ENCODE data around the gene CDK5.
A peak's percentile ranks its signal among the peaks of the same experiment; 100 is the strongest.

Gene CDK5

DNA sequence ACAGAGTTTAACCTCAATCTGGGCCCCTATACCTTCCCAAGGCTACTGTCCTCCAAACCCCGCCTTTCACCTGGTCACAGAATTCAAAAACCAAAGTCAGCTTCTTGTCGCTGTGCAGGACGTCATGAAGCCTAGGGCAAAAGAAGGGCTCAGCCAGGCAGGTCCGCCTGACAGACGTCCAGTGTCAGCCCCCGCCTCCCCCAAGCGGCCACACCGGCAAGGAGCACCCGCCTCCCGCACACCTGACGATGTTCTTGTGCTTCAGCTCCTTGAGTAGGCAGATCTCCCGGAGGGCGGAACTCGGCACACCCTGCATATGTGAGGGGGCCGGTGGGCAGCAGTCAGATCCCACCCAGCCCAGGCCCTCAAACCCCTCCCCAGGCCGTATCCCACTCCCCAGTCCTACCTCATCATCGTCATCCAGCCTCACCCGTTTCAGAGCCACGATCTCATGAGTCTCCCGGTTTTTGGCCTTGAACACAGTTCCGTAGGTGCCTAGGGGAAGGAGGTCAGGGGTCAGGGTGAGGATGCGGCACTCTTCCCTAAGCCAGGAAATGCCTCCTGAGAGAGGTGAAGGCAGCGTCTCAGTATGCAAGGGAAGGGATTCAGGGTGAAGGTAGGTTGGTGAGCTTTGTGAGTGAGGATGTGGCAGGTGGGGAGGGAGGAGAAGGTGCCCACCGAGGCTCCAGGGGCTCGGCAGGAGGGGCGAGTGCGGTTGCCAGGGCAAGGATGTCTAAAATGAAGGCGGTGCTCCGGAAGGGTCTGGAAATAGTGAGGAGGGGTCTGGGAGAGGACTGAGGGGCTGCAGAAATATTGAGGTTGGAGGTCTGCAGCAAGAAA, 811 bp downstream of the CDK5 start:
- Histone ChIP-seq H3K4me3 (ENCODE audit: low read depth, low read length) (peak overlapping the region; percentile 94), H3K4me1 (peaks cover 17% of the 10 kb centered on the region), H3K9me3 (no peaks in the 10 kb centered on the region), H3K36me3 (0 out of 2 replicates have a peak, but pooled peaks cover 5% of the 10 kb centered on the region), H3K27me3 (no peaks in the 10 kb centered on the region)
- DNase-seq, result no peak
- TF ChIP-seq, protein P1, sequence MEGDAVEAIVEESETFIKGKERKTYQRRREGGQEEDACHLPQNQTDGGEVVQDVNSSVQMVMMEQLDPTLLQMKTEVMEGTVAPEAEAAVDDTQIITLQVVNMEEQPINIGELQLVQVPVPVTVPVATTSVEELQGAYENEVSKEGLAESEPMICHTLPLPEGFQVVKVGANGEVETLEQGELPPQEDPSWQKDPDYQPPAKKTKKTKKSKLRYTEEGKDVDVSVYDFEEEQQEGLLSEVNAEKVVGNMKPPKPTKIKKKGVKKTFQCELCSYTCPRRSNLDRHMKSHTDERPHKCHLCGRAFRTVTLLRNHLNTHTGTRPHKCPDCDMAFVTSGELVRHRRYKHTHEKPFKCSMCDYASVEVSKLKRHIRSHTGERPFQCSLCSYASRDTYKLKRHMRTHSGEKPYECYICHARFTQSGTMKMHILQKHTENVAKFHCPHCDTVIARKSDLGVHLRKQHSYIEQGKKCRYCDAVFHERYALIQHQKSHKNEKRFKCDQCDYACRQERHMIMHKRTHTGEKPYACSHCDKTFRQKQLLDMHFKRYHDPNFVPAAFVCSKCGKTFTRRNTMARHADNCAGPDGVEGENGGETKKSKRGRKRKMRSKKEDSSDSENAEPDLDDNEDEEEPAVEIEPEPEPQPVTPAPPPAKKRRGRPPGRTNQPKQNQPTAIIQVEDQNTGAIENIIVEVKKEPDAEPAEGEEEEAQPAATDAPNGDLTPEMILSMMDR (IDR thresholded peaks at IDR 0.05; ENCODE audit: low read depth, low read length), result no peak

DNA sequence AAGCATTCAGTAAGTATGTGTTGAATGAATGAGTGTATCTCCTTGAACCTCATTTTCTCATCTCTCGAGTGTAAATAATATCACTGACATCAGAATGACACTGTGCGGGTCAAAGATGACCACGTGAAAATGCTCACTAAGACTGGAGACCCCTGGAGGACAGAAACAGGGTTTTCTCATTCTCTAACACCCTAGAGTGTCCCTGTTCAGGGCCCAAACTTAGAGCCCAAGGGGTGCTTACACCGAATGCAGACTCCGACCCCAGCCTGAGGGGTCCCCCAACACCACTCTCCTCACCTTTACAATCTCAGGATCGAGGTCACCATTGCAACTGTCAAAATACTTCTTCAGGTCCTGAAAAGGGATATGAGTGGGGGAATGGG, 1.4 kb downstream of the CDK5 start:
- peaks cover 11% of the 10 kb centered on the region for H3K4me1 ChIP-seq
- H3K4me3 ChIP-seq (ENCODE audit: low read depth, low read length), result no peak overlapping the region
- H3K27me3 ChIP-seq, result no peaks in the 10 kb centered on the region
- H3K9me3 ChIP-seq, result no peaks in the 10 kb centered on the region
- no peak for DNase-seq
- TF ChIP-seq, protein P1 (IDR thresholded peaks at IDR 0.05; ENCODE audit: low read depth, low read length), result peak; percentile 24; the same call in 1 of the 2 replicates
- 0 out of 2 replicates have a peak, but pooled peaks cover 4% of the 10 kb centered on the region for H3K36me3 ChIP-seq

DNA sequence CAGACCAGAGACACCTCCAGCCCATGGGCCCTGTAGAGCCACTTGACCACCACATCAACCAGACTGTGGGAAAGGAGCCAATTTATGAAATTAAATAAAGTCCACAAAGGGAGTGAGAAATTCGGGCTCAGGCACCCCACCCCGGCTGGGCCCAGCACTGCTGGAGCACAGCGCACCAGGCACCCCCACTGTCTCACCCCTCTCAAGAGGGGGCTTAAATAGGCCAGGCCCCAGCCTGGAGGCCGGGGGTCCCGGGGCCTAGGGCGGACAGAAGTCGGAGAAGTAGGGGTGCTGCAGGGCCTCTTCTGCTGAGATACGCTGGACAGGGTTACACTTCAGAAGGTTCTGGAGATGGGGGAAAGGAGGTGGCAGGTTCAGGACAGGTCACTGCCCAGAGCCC, 3.9 kb downstream of the CDK5 start:
- TF ChIP-seq, protein P1 (IDR thresholded peaks at IDR 0.05; ENCODE audit: low read depth, low read length), result no peak
- Histone ChIP-seq H3K27me3 (no peaks in the 10 kb centered on the region), H3K36me3 (0 out of 2 replicates have a peak, but pooled peaks cover 4% of the 10 kb centered on the region), H3K9me3 (no peaks in the 10 kb centered on the region), H3K4me3 (ENCODE audit: low read depth, low read length) (no peak overlapping the region), H3K4me1 (peaks cover 7% of the 10 kb centered on the region)
- no peak for DNase-seq

DNA sequence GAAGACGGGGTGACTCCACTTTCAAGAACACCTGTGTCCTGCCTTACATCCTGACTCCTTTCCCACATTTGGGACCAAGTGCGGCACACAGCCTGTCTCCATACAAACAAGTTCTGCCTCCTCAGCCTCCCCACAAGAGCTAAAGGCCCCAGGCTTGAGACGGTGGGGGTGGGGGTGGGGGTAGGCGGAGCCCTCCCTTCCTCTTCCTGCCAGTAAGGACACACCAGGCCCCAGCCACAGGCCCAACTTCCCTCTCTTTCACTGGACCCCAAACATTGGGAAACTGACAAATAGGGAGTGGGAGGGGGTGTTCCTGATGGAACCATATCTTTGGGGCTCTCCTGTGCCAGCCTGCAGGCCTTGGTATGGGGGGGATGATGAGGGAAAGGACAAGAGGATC, 4.6 kb downstream of the CDK5 start:
- no peak for DNase-seq
- TF ChIP-seq, protein P1 (IDR thresholded peaks at IDR 0.05; ENCODE audit: low read depth, low read length), result no peak

DNA sequence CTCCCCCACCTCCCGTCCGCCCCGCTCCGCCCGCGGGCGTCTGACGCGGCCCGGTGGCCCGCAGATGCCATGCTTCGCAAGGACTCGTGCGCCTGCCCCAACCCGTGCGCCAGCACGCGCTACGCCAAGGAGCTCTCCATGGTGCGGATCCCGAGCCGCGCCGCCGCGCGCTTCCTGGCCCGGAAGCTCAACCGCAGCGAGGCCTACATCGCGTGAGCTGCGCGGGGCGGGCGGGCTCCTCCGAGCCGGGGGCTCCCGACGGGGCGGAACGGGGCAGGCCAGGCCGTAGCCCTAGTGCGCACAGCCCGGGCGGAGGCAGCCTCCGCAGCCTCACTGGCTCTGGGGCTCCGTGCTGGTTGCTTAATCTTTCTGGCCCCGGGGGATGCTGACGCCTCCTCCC, 6.6 kb downstream of the CDK5 start:
- TF ChIP-seq, protein P1 (IDR thresholded peaks at IDR 0.05; ENCODE audit: low read depth, low read length), result no peak
- Histone ChIP-seq H3K9me3 (no peaks in the 10 kb centered on the region), H3K27me3 (no peaks in the 10 kb centered on the region), H3K4me3 (ENCODE audit: low read depth, low read length) (no peak overlapping the region), H3K36me3 (peaks cover 4% of the 10 kb centered on the region; the same call in 1 of the 2 replicates), H3K4me1 (peaks cover 20% of the 10 kb centered on the region)
- no peak for DNase-seq

More for the DNA sequence above, 4.6 kb downstream of the CDK5 start:
- Histone ChIP-seq H3K36me3 (0 out of 2 replicates have a peak, but pooled peaks cover 4% of the 10 kb centered on the region), H3K4me3 (ENCODE audit: low read depth, low read length) (no peak overlapping the region), H3K4me1 (peaks cover 4% of the 10 kb centered on the region), H3K9me3 (no peaks in the 10 kb centered on the region), H3K27me3 (no peaks in the 10 kb centered on the region)

DNA sequence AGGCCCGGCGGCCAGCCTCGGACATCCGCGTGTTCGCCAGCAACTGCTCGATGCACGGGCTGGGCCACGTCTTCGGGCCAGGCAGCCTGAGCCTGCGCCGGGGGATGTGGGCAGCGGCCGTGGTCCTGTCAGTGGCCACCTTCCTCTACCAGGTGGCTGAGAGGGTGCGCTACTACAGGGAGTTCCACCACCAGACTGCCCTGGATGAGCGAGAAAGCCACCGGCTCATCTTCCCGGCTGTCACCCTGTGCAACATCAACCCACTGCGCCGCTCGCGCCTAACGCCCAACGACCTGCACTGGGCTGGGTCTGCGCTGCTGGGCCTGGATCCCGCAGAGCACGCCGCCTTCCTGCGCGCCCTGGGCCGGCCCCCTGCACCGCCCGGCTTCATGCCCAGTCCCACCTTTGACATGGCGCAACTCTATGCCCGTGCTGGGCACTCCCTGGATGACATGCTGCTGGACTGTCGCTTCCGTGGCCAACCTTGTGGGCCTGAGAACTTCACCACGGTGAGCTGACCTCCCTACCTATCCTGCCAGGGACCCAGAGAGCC, 8.7 kb downstream of the CDK5 start:
- H3K4me1 ChIP-seq, result peaks cover 34% of the 10 kb centered on the region
- TF ChIP-seq, protein P1 (IDR thresholded peaks at IDR 0.05; ENCODE audit: low read depth, low read length), result no peak
- no peaks in the 10 kb centered on the region for H3K9me3 ChIP-seq
- DNase-seq, result no peak
- H3K36me3 ChIP-seq, result peaks cover 7% of the 10 kb centered on the region; the same call in 1 of the 2 replicates
- no peak overlapping the region for H3K4me3 ChIP-seq (ENCODE audit: low read depth, low read length)
- H3K27me3 ChIP-seq, result no peaks in the 10 kb centered on the region
